ENCODE data around the gene ZFYVE27. TPM values are rescaled to one million over a fixed set of nuclear protein-coding genes. Genes with fewer than 3 reads are reported as not detected.

ZFYVE27 gene
- polyA plus RNA-seq, 3 donors = 21.4 to 22.6 (median 22.6) TPM

GRCh38 chr10:97743169-97743943, 6.4 kb downstream of the ZFYVE27 start:
- DNase-seq (ENCODE audit: low read depth in 3 of 3, low spot score in 2 of 3) = no peak

- no peak for DNase-seq (ENCODE audit: low read depth in 3 of 3, low spot score in 2 of 3)
These were observed 7.6 kb downstream of the ZFYVE27 start for GRCh38 chr10:97744405-97745035.

GRCh38 chr10:97747573-97747972, 10.6 kb downstream of the ZFYVE27 start:
- DNase-seq (ENCODE audit: low read depth in 3 of 3, low spot score in 2 of 3) = no peak

- DNase-seq (ENCODE audit: low read depth in 3 of 3, low spot score in 2 of 3) = no peak
These were observed 11.2 kb downstream of the ZFYVE27 start for GRCh38 chr10:97748116-97748515.

GRCh38 chr10:97752956-97753355, 16.0 kb downstream of the ZFYVE27 start:
- no peak for DNase-seq (ENCODE audit: low read depth in 3 of 3, low spot score in 2 of 3)

- DNase-seq (ENCODE audit: low read depth in 3 of 3, low spot score in 2 of 3) = no peak
These were observed 17.8 kb downstream of the ZFYVE27 start for GRCh38 chr10:97754726-97755125.

- no peak for DNase-seq (ENCODE audit: low read depth in 3 of 3, low spot score in 2 of 3)
These were observed 18.8 kb downstream of the ZFYVE27 start for GRCh38 chr10:97755718-97756117.

GRCh38 chr10:97757471-97757870, 20.5 kb downstream of the ZFYVE27 start:
- no peak for DNase-seq (ENCODE audit: low read depth in 3 of 3, low spot score in 2 of 3)

- peak in 1 of 3 donors; percentile 43 for DNase-seq (ENCODE audit: low read depth in 3 of 3, low spot score in 2 of 3)
These were observed 22.4 kb downstream of the ZFYVE27 start for GRCh38 chr10:97759158-97759887.

GRCh38 chr10:97759946-97760345, 23.0 kb downstream of the ZFYVE27 start:
- DNase-seq (ENCODE audit: low read depth in 3 of 3, low spot score in 2 of 3) = no peak

- DNase-seq (ENCODE audit: low read depth in 3 of 3, low spot score in 2 of 3) = no peak
These were observed 23.7 kb downstream of the ZFYVE27 start for GRCh38 chr10:97760461-97761257.

GRCh38 chr10:97761331-97761865, 24.5 kb downstream of the ZFYVE27 start:
- DNase-seq (ENCODE audit: low read depth in 3 of 3, low spot score in 2 of 3) = no peak

- no peak for DNase-seq (ENCODE audit: low read depth in 3 of 3, low spot score in 2 of 3)
These were observed 25.1 kb downstream of the ZFYVE27 start for GRCh38 chr10:97762056-97762455.

- no peak for DNase-seq (ENCODE audit: low read depth in 3 of 3, low spot score in 2 of 3)
These were observed 25.9 kb downstream of the ZFYVE27 start for GRCh38 chr10:97762816-97763215.

- no peak for DNase-seq (ENCODE audit: low read depth in 3 of 3, low spot score in 2 of 3)
These were observed 26.5 kb downstream of the ZFYVE27 start for GRCh38 chr10:97763411-97763810.

- DNase-seq (ENCODE audit: low read depth in 3 of 3, low spot score in 2 of 3) = no peak
These were observed 27.0 kb downstream of the ZFYVE27 start for GRCh38 chr10:97763947-97764346.

- no peak for DNase-seq (ENCODE audit: low read depth in 3 of 3, low spot score in 2 of 3)
These were observed 27.6 kb downstream of the ZFYVE27 start for GRCh38 chr10:97764519-97764931.

- DNase-seq (ENCODE audit: low read depth in 3 of 3, low spot score in 2 of 3) = no peak
These were observed 28.3 kb downstream of the ZFYVE27 start for GRCh38 chr10:97765201-97765600.

- DNase-seq (ENCODE audit: low read depth in 3 of 3, low spot score in 2 of 3) = no peak
These were observed 29.3 kb downstream of the ZFYVE27 start for GRCh38 chr10:97766106-97766810.

Data from right renal cortex interstitium (tissue), 3 donors.